Cerebellar nuclear complex (tissue), 1 donor: ENCODE measurements around the gene COX6B2.

Source experiments
- DNase-seq, 2 experiments: peaks; one replicate each; lab custom pipeline; 2025; lab: John Stamatoyannopoulos, UW

The COX6B2 gene

GRCh38 chr19:55312621-55313512 lies 41.7 kb downstream of the COX6B2 start:
- no peak for DNase-seq

- no peak for DNase-seq
These were observed 42.7 kb downstream of the COX6B2 start for GRCh38 chr19:55311797-55312196.

GRCh38 chr19:55311397-55311796 lies 43.1 kb downstream of the COX6B2 start:
- no peak for DNase-seq

GRCh38 chr19:55310498-55310897 lies 44.0 kb downstream of the COX6B2 start:
- DNase-seq: no peak

- no peak for DNase-seq
These were observed 45.1 kb downstream of the COX6B2 start for GRCh38 chr19:55309448-55309847.

GRCh38 chr19:55308281-55308680 lies 46.2 kb downstream of the COX6B2 start:
- no peak for DNase-seq

GRCh38 chr19:55306712-55307111 lies 47.8 kb downstream of the COX6B2 start:
- DNase-seq: no peak

GRCh38 chr19:55305983-55306562 lies 48.4 kb downstream of the COX6B2 start:
- DNase-seq: no peak

- DNase-seq: no peak
These were observed 49.0 kb downstream of the COX6B2 start for GRCh38 chr19:55305491-55305890.

- no peak for DNase-seq
These were observed 49.5 kb downstream of the COX6B2 start for GRCh38 chr19:55304980-55305379.

GRCh38 chr19:55304279-55304978 lies 50.1 kb downstream of the COX6B2 start:
- DNase-seq: no peak

GRCh38 chr19:55303477-55303876 lies 51.0 kb downstream of the COX6B2 start:
- DNase-seq: no peak

- no peak for DNase-seq
These were observed 52.2 kb downstream of the COX6B2 start for GRCh38 chr19:55302318-55302703.

- DNase-seq: no peak
These were observed 52.8 kb downstream of the COX6B2 start for GRCh38 chr19:55301459-55302317.

- DNase-seq: no peak
These were observed 53.5 kb downstream of the COX6B2 start for GRCh38 chr19:55300886-55301458.

GRCh38 chr19:55299991-55300390 lies 54.5 kb downstream of the COX6B2 start:
- DNase-seq: no peak
